OCI-LY1 (cell line): ENCODE results near the gene PCSK2.

Experiments used
- H2AFZ ChIP-seq: fragments of 200-600 bp; sonication (generic), shearing (Covaris generic); 2 replicates; pipeline ENCODE4 v1.6.0; 2014; ENCODE audit warnings: antibody characterized with exemption, mild to moderate bottlenecking, low read length
- H3F3A ChIP-seq: fragments of 200-600 bp; sonication (generic), shearing (Covaris generic); 2 replicates; pipeline ENCODE4 v1.6.0; 2014; ENCODE audit warnings: mild to moderate bottlenecking, antibody characterized with exemption, low read length, moderate library complexity; ENCODE audit not compliant: insufficient read depth
- H3K27ac ChIP-seq: fragments of 200-600 bp; sonication (generic); 2 replicates; pipeline ENCODE4 v1.5.1; 2014; ENCODE audit warnings: low read length, mixed run types, mild to moderate bottlenecking, low read depth; ENCODE audit not compliant: poor library complexity, severe bottlenecking
- H3K27me3 ChIP-seq: fragments of 200-600 bp; sonication (generic); 2 replicates; pipeline ENCODE4 v1.6.0; 2014; ENCODE audit warnings: antibody characterized with exemption, mild to moderate bottlenecking, low read length, moderate library complexity; ENCODE audit not compliant: insufficient read depth
- H3K36me3 ChIP-seq: fragments of 200-600 bp; sonication (generic); 2 replicates; pipeline ENCODE4 v1.6.1; 2014; ENCODE audit warnings: mild to moderate bottlenecking, antibody characterized with exemption, low read length, moderate library complexity, mixed read lengths; ENCODE audit not compliant: insufficient read depth
- H3K4me1 ChIP-seq: fragments of 200-600 bp; sonication (generic); 2 replicates; pipeline ENCODE4 v1.5.1; 2014; ENCODE audit warnings: mild to moderate bottlenecking, low read length, moderate library complexity; ENCODE audit not compliant: insufficient read depth, severe bottlenecking
- H3K4me2 ChIP-seq: fragments of 200-600 bp; sonication (generic), shearing (Covaris generic); 2 replicates; pipeline ENCODE4 v1.6.1; 2014; ENCODE audit warnings: low read length
- H3K4me3 ChIP-seq: fragments of 200-600 bp; sonication (generic); 2 replicates; pipeline ENCODE4 v1.5.1; 2014; ENCODE audit warnings: low read length, low read depth, mild to moderate bottlenecking, mixed read lengths; ENCODE audit not compliant: poor library complexity, severe bottlenecking
- H3K79me2 ChIP-seq: fragments of 200-600 bp; shearing (Covaris generic); 2 replicates; pipeline ENCODE4 v1.6.1; 2016; ENCODE audit warnings: mixed run types, low read length, mixed read lengths; ENCODE audit not compliant: insufficient read depth
- H3K9ac ChIP-seq: fragments of 200-600 bp; sonication (generic), shearing (Covaris generic); 2 replicates; pipeline ENCODE4 v1.6.1; 2014; ENCODE audit warnings: mild to moderate bottlenecking, low read length, mixed read lengths
- H3K9me2 ChIP-seq: fragments of 200-600 bp; sonication (generic), shearing (Covaris generic); 2 replicates; pipeline ENCODE4 v1.6.1; 2014; ENCODE audit warnings: low read depth, mild to moderate bottlenecking, low read length, mixed read lengths
- H3K9me3 ChIP-seq: fragments of 200-600 bp; shearing (Covaris generic); 2 replicates; pipeline ENCODE4 v1.6.1; 2014; ENCODE audit warnings: low read length, mixed read lengths
- H4K20me1 ChIP-seq: fragments of 200-600 bp; sonication (generic), shearing (Covaris generic); 2 replicates; pipeline ENCODE4 v1.6.0; 2016; ENCODE audit warnings: mild to moderate bottlenecking, low read length; ENCODE audit not compliant: insufficient read depth
- CTCF ChIP-seq: fragments of 200-600 bp; sonication (generic), shearing (Covaris generic); IDR thresholded peaks from 2 replicates; pipeline ENCODE4 v1.5.1; 2017; ENCODE audit warnings: mild to moderate bottlenecking, antibody characterized with exemption, low read length, moderate library complexity, mixed read lengths
- EZH2 ChIP-seq: fragments of 200-600 bp; sonication (generic), shearing (Covaris generic); IDR thresholded peaks from 2 replicates; pipeline ENCODE4 v1.8.0; 2017; ENCODE audit warnings: borderline replicate concordance, mixed run types, mild to moderate bottlenecking, antibody characterized with exemption, low read length, moderate library complexity, mixed read lengths

Gene PCSK2

GRCh38 chr20:17316316-17317038 is 89.6 kb downstream of the PCSK2 start:
- H3K4me1 ChIP-seq = no peaks in the 10 kb centered on the region
- no peaks in the 10 kb centered on the region for H3K79me2 ChIP-seq
- no peak for TF ChIP-seq EZH2
- no peak for TF ChIP-seq CTCF
- no peaks in the 10 kb centered on the region for H3K36me3 ChIP-seq
- H3K4me2 ChIP-seq = no peak overlapping the region
- no peaks in the 10 kb centered on the region for H3F3A ChIP-seq
- H3K4me3 ChIP-seq = no peak overlapping the region
- no peak overlapping the region for H3K27ac ChIP-seq
- no peak overlapping the region for H3K9ac ChIP-seq
- H4K20me1 ChIP-seq = no peaks in the 10 kb centered on the region
- H2AFZ ChIP-seq = no peak overlapping the region
- H3K9me3 ChIP-seq = no peaks in the 10 kb centered on the region
- no peaks in the 10 kb centered on the region for H3K9me2 ChIP-seq
- H3K27me3 ChIP-seq = 0 out of 2 replicates have a peak, but pooled peaks cover 4% of the 10 kb centered on the region

- Histone ChIP-seq H3K4me3 (no peak overlapping the region), H4K20me1 (no peaks in the 10 kb centered on the region)
Observed at GRCh38 chr20:17317341-17317740, 90.5 kb downstream of the PCSK2 start.

GRCh38 chr20:17320456-17320855 is 93.6 kb downstream of the PCSK2 start:
- Histone ChIP-seq H4K20me1 (no peaks in the 10 kb centered on the region), H3K9ac (no peak overlapping the region), H3K4me1 (no peaks in the 10 kb centered on the region), H3K4me3 (no peak overlapping the region), H3K79me2 (no peaks in the 10 kb centered on the region), H3K27me3 (0 out of 2 replicates have a peak, but pooled peaks cover 4% of the 10 kb centered on the region), H3K36me3 (no peaks in the 10 kb centered on the region), H3F3A (no peaks in the 10 kb centered on the region), H3K9me3 (no peaks in the 10 kb centered on the region), H3K27ac (no peak overlapping the region), H2AFZ (no peak overlapping the region), H3K4me2 (no peak overlapping the region), H3K9me2 (no peaks in the 10 kb centered on the region)
- TF ChIP-seq EZH2 (no peak), CTCF (no peak)

More at GRCh38 chr20:17317341-17317740, 90.5 kb downstream of the PCSK2 start:
- H3K79me2 ChIP-seq = no peaks in the 10 kb centered on the region
- H3K27ac ChIP-seq = no peak overlapping the region
- no peaks in the 10 kb centered on the region for H3K9me3 ChIP-seq
- H3K4me1 ChIP-seq = no peaks in the 10 kb centered on the region
- 0 out of 2 replicates have a peak, but pooled peaks cover 4% of the 10 kb centered on the region for H3K27me3 ChIP-seq
- no peaks in the 10 kb centered on the region for H3K9me2 ChIP-seq
- TF ChIP-seq CTCF (no peak), EZH2 (no peak)
- H3K36me3 ChIP-seq = no peaks in the 10 kb centered on the region
- no peaks in the 10 kb centered on the region for H3F3A ChIP-seq
- H3K4me2 ChIP-seq = no peak overlapping the region
- no peak overlapping the region for H2AFZ ChIP-seq
- H3K9ac ChIP-seq = no peak overlapping the region
